K562 (cell line): ENCODE results near the gene DEFB113. TPM values are rescaled to one million over a fixed set of nuclear protein-coding genes. Genes with fewer than 3 reads are reported as not detected.

Experiments used
- ATAC-seq: fragments of 200-7000 bp; cut with Tn5 transposase; 3 replicates; pipeline ENCODE4 v1.9.1; 2020; ENCODE audit warnings: moderate library complexity
- BruUV-seq: library from RNA; stranded (reverse); fragments of 400-500 nt; replicated peaks from 2 replicates; lab custom pipeline; 2021; lab: Mats Ljungman, UMichigan
- CTCF ChIA-PET: fragments of 300-600 bp; formaldehyde crosslinking; extraction: SDS; loops from one replicate; lab custom pipeline; 2021; ENCODE audit warnings: low intra/inter-chr PET ratio; lab: Yijun Ruan, JAX
- POLR2A ChIA-PET: fragments of 300-600, 350-650 bp; sonication (Branson Sonifier 250); formaldehyde crosslinking; extraction: SDS; loops from one replicate; lab custom pipeline; 2021; ENCODE audit warnings: antibody characterized with exemption, inconsistent platforms; lab: Yijun Ruan, JAX
- DNase-seq, 4 experiments: peaks; one replicate each; pipeline versions ENCODE4 v3.0.0 to v3.0.0-alpha.2; 2011 to 2018; ENCODE audit warnings: low spot score in 3 of 4, mixed read lengths in 3 of 4; ENCODE audit errors: extremely low read depth in 1 of 4
- FAIRE-seq: peaks from 2 replicates; lab custom pipeline; 2011; peaks lifted over from hg19 to GRCh38; lab: Jason Lieb, UNC
- H2AFZ ChIP-seq: 2 replicates; pipeline ENCODE4 v1.6.0; 2011; ENCODE audit warnings: low read depth, low read length, control low read depth, inconsistent platforms
- H3K27ac ChIP-seq: fragments of 200-600 bp; 3 replicates; pipeline ENCODE4 v1.8.0; 2011; ENCODE audit warnings: low read depth, mild to moderate bottlenecking, control low read depth, inconsistent platforms, low read length, moderate library complexity, mixed read lengths; ENCODE audit errors: extremely low read depth
- H3K27me3 ChIP-seq, 2 experiments: fragments of 300-600 bp in 1 of 2; 2 replicates in 1 of 2; 3 replicates in 1 of 2; pipeline versions ENCODE4 v1.6.0 to v1.8.0; 2011; ENCODE audit warnings: inconsistent platforms in 2 of 2, low read length in 2 of 2, mild to moderate bottlenecking in 1 of 2, mixed read lengths in 1 of 2, moderate library complexity in 1 of 2; ENCODE audit not compliant: control insufficient read depth in 2 of 2, insufficient read depth in 2 of 2
- H3K36me3 ChIP-seq: fragments of 300-600 bp; 3 replicates; pipeline ENCODE4 v1.8.0; 2011; ENCODE audit warnings: mild to moderate bottlenecking, low read length, inconsistent platforms; ENCODE audit not compliant: control insufficient read depth, insufficient read depth
- H3K4me1 ChIP-seq, 2 experiments: fragments of 200-600 bp in 1 of 2; replicated peaks in 1 of 2; 2 replicates in 1 of 2; 3 replicates in 1 of 2; pipeline versions ENCODE4 v1.5.1 to v1.8.0; 2011; ENCODE audit warnings: inconsistent platforms in 2 of 2, low read length in 2 of 2, mild to moderate bottlenecking in 1 of 2, mixed read lengths in 1 of 2, moderate library complexity in 1 of 2; ENCODE audit not compliant: control insufficient read depth in 2 of 2, insufficient read depth in 2 of 2
- H3K4me2 ChIP-seq: 2 replicates; pipeline ENCODE4 v1.6.1; 2011; ENCODE audit warnings: low read length, control low read depth, inconsistent platforms, mixed read lengths; ENCODE audit not compliant: insufficient read depth
- H3K4me3 ChIP-seq: fragments of 200-600 bp; sonication (generic), shearing (Covaris generic); 2 replicates; pipeline ENCODE4 v1.5.1; 2016; ENCODE audit warnings: control low read depth, inconsistent platforms
- H3K79me2 ChIP-seq: fragments of 200-600 bp; 3 replicates; pipeline ENCODE4 v1.8.0; 2011; ENCODE audit warnings: low read length, inconsistent platforms; ENCODE audit not compliant: control insufficient read depth, insufficient read depth
- H3K9ac ChIP-seq, 2 experiments: 2 replicates each; pipeline versions ENCODE4 v1.6.0 to v1.6.1; 2011; ENCODE audit warnings: low read depth in 2 of 2, low read length in 2 of 2, control low read depth in 1 of 2, inconsistent platforms in 1 of 2, mild to moderate bottlenecking in 1 of 2, mixed read lengths in 1 of 2; ENCODE audit not compliant: insufficient read depth in 1 of 2
- H3K9me1 ChIP-seq: one replicate; pipeline ENCODE4 v1.6.0; 2011; ENCODE audit warnings: inconsistent platforms, mild to moderate bottlenecking, low read length, moderate library complexity; ENCODE audit not compliant: control insufficient read depth, insufficient read depth
- H3K9me3 ChIP-seq: replicated peaks from 2 replicates; pipeline ENCODE4 v1.5.1; 2011; ENCODE audit warnings: low read depth, low read length, inconsistent platforms; ENCODE audit not compliant: control insufficient read depth, insufficient read depth
- H4K20me1 ChIP-seq: replicated peaks from 2 replicates; pipeline ENCODE4 v1.6.1; 2011; ENCODE audit warnings: low read length, inconsistent platforms, mixed read lengths; ENCODE audit not compliant: control insufficient read depth, insufficient read depth
- BCOR ChIP-seq: fragments of 450-650 bp; IDR thresholded peaks from 2 replicates; pipeline ENCODE4 v1.6.1; 2016
- SMARCE1 ChIP-seq: fragments of 450-650 bp; IDR thresholded peaks from 2 replicates; pipeline ENCODE4 v1.7.1; 2016; ENCODE audit warnings: mild to moderate bottlenecking
- ZNF561 ChIP-seq: fragments of 450-650 bp; formaldehyde crosslinking; conservative IDR thresholded peaks from 2 replicates; pipeline ENCODE4 v1.4.0; 2020; ENCODE audit warnings: mild to moderate bottlenecking, moderate library complexity
- WGBS: fragments of 100-300 bp; shearing (Covaris generic); methylation state at CpG from one replicate; pipeline ENCODE4 v1.1.6; 2016; ENCODE audit warnings: low coverage, mixed read lengths; ENCODE audit not compliant: insufficient coverage; ENCODE audit errors: missing lambda C conversion rate; 5-methylcytosine and 5-hydroxymethylcytosine counted together
- in situ Hi-C: fragments of 300-500 bp; cut with MboI; formaldehyde crosslinking; loops from 4 replicates; pipeline ENCODE4 v1.15.0; 2018; ENCODE audit warnings: inconsistent platforms, mixed read lengths
- intact Hi-C: fragments of 100-400 bp; cut with micrococcal nuclease; formaldehyde crosslinking; loops from 2 replicates; pipeline ENCODE4 v1.14.2; 2022
- polyA plus RNA-seq, 8 experiments: library from polyadenylated mRNA; depleted of rRNA in 4 of 8; stranded (reverse) in 5 of 8; unstranded in 3 of 8; fragments of >200 nt; fragmentation: Nextera tagmentation in 2 of 8; fragmentation: Illumina TruSeq in 1 of 8; extraction: Ambion mirVana in 2 of 8; extraction: Trizol in 1 of 8; gene quantifications; 2 replicates each; pipeline versions ENCODE4 v1.2.1 to v1.2.3, GENCODE V29; 2011 to 2014; ENCODE audit warnings: inconsistent platforms in 1 of 8, missing spikeins in 1 of 8
- total RNA-seq, 7 experiments: library from RNA; depleted of rRNA in 6 of 7; stranded (reverse); fragments of >200 nt in 6 of 7; fragmentation: Illumina TruSeq in 2 of 7; extraction: Trizol in 2 of 7; gene quantifications; 2 replicates each; pipeline versions ENCODE4 v1.2.1 to v1.2.3, GENCODE V29; 2011 to 2021; ENCODE audit warnings: low replicate concordance in 1 of 7
- TF ChIP-seq, protein P1 (sequence below): fragments of 250-450 bp; sonication (Bioruptor Pico); IDR thresholded peaks from 2 replicates; pipeline ENCODE4 v1.9.0; 2021; ENCODE audit warnings: mild to moderate bottlenecking
- TF ChIP-seq, protein P2 (sequence below): sonication (generic); formaldehyde crosslinking; IDR thresholded peaks from 2 replicates; pipeline ENCODE4 v1.8.1; 2023; ENCODE audit warnings: missing genetic modification reagents, mild to moderate bottlenecking, borderline replicate concordance
- TF ChIP-seq, protein P3 (sequence below), 2 experiments: IDR thresholded peaks in 1 of 2; conservative IDR thresholded peaks in 1 of 2; 2 replicates each; pipeline ENCODE4 v1.6.1; 2016; ENCODE audit warnings: low read depth in 2 of 2, mild to moderate bottlenecking in 1 of 2, missing compliant biosample characterization in 1 of 2, missing genetic modification characterization in 1 of 2, moderate library complexity in 1 of 2
- TF ChIP-seq, protein P4 (sequence below): fragments of 450-650 bp; IDR thresholded peaks from one replicate; pipeline ENCODE4 v1.6.1; 2018; ENCODE audit warnings: mild to moderate bottlenecking, moderate library complexity; ENCODE audit not compliant: partially characterized antibody
- TF ChIP-seq, protein P5 (sequence below): sonication (generic); formaldehyde crosslinking; IDR thresholded peaks from 2 replicates; pipeline ENCODE4 v1.8.0; 2022; ENCODE audit warnings: mild to moderate bottlenecking, missing genetic modification reagents

DEFB113 gene
- total and polyA plus RNA-seq, 9 of the 15 experiments (the other 6 are each of a cell fraction or from before 2014, with no cell fraction given), result not detected

DNA sequence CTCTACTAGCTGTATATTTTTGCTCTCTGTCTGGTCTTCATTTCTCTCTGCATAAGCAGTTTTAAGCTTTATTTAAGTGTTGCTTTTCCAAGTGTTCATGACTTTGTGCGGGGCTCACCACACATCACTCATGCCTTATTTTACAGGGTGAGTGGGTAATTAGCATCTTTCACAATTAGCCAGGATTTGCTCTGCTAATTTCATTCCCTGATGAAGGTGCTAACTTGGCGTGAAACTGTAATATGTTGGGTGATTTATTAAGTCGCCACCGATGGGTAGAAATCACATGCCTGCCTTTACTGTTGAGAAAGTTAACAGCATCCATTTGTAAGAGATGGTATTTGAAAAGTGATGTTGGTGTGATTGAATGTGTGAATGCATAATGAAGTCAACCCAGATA, 50.2 kb downstream of the DEFB113 start (continued):
- TF ChIP-seq, protein P1, sequence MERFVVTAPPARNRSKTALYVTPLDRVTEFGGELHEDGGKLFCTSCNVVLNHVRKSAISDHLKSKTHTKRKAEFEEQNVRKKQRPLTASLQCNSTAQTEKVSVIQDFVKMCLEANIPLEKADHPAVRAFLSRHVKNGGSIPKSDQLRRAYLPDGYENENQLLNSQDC (CRISPR knock-in tag), result no peak
- no peak for TF ChIP-seq BCOR

DNA sequence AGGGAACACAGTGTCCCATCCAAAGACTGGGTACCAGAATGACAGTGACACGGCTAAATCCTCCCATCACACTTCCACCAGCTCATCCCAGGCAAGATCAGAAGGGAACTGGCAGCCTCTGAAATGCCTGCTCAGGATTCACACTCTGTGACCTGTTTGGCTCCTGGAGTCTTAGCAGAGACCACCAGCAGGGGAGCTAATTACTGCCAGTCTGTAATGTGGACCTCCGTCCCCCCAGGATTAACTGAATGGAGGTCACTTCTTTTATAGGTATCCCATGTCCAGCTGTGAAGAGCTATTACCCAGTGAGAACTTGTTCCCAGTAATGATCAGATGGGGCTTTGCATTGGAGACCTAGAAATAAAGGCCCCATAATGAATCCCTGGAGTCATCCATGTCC, 50.6 kb downstream of the DEFB113 start:
- WGBS, result 13% methylated on average over 2 of the region's 2 CpGs
- POLR2A ChIA-PET, result no interaction called here
- no TSS peak for BruUV-seq
- in situ Hi-C loops, result no loop called here
- Histone ChIP-seq H3K9ac (no peak overlapping the region), H2AFZ (no peak overlapping the region), H3K4me3 (no peak overlapping the region), H3K27ac (no peak overlapping the region), H3K27me3 (no peaks in the 10 kb centered on the region), H4K20me1 (no peaks in the 10 kb centered on the region), H3K4me2 (no peak overlapping the region), H3K36me3 (no peaks in the 10 kb centered on the region), H3K9me3 (no peaks in the 10 kb centered on the region), H3K79me2 (no peaks in the 10 kb centered on the region), H3K9me1 (no peaks in the 10 kb centered on the region), H3K4me1 (no peaks in the 10 kb centered on the region)
- CTCF ChIA-PET, result no interaction called here
- FAIRE-seq (no peak), ATAC-seq (peak; percentile 37; the same call in 2 of the 3 replicates), DNase-seq (no peak)
- intact Hi-C loops, result no loop called here
- TF ChIP-seq, protein P2, sequence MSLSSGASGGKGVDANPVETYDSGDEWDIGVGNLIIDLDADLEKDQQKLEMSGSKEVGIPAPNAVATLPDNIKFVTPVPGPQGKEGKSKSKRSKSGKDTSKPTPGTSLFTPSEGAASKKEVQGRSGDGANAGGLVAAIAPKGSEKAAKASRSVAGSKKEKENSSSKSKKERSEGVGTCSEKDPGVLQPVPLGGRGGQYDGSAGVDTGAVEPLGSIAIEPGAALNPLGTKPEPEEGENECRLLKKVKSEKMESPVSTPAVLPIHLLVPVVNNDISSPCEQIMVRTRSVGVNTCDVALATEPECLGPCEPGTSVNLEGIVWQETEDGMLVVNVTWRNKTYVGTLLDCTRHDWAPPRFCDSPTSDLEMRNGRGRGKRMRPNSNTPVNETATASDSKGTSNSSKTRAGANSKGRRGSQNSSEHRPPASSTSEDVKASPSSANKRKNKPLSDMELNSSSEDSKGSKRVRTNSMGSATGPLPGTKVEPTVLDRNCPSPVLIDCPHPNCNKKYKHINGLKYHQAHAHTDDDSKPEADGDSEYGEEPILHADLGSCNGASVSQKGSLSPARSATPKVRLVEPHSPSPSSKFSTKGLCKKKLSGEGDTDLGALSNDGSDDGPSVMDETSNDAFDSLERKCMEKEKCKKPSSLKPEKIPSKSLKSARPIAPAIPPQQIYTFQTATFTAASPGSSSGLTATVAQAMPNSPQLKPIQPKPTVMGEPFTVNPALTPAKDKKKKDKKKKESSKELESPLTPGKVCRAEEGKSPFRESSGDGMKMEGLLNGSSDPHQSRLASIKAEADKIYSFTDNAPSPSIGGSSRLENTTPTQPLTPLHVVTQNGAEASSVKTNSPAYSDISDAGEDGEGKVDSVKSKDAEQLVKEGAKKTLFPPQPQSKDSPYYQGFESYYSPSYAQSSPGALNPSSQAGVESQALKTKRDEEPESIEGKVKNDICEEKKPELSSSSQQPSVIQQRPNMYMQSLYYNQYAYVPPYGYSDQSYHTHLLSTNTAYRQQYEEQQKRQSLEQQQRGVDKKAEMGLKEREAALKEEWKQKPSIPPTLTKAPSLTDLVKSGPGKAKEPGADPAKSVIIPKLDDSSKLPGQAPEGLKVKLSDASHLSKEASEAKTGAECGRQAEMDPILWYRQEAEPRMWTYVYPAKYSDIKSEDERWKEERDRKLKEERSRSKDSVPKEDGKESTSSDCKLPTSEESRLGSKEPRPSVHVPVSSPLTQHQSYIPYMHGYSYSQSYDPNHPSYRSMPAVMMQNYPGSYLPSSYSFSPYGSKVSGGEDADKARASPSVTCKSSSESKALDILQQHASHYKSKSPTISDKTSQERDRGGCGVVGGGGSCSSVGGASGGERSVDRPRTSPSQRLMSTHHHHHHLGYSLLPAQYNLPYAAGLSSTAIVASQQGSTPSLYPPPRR (CRISPR knock-in tag), result no peak
- no peak for TF ChIP-seq ZNF561
- TF ChIP-seq, protein P3, sequence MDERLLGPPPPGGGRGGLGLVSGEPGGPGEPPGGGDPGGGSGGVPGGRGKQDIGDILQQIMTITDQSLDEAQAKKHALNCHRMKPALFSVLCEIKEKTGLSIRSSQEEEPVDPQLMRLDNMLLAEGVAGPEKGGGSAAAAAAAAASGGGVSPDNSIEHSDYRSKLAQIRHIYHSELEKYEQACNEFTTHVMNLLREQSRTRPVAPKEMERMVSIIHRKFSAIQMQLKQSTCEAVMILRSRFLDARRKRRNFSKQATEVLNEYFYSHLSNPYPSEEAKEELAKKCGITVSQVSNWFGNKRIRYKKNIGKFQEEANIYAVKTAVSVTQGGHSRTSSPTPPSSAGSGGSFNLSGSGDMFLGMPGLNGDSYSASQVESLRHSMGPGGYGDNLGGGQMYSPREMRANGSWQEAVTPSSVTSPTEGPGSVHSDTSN (CRISPR knock-in tag; IDR thresholded peaks at IDR 0.05; ENCODE audit: low read depth), result no peak
- TF ChIP-seq, protein P3 (tag; conservative IDR thresholded peaks at IDR 0.05; ENCODE audit: low read depth), result no peak
- TF ChIP-seq SMARCE1, result no peak
- TF ChIP-seq, protein P4, sequence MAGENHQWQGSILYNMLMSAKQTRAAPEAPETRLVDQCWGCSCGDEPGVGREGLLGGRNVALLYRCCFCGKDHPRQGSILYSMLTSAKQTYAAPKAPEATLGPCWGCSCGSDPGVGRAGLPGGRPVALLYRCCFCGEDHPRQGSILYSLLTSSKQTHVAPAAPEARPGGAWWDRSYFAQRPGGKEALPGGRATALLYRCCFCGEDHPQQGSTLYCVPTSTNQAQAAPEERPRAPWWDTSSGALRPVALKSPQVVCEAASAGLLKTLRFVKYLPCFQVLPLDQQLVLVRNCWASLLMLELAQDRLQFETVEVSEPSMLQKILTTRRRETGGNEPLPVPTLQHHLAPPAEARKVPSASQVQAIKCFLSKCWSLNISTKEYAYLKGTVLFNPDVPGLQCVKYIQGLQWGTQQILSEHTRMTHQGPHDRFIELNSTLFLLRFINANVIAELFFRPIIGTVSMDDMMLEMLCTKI, result no peak
- TF ChIP-seq, protein P5, sequence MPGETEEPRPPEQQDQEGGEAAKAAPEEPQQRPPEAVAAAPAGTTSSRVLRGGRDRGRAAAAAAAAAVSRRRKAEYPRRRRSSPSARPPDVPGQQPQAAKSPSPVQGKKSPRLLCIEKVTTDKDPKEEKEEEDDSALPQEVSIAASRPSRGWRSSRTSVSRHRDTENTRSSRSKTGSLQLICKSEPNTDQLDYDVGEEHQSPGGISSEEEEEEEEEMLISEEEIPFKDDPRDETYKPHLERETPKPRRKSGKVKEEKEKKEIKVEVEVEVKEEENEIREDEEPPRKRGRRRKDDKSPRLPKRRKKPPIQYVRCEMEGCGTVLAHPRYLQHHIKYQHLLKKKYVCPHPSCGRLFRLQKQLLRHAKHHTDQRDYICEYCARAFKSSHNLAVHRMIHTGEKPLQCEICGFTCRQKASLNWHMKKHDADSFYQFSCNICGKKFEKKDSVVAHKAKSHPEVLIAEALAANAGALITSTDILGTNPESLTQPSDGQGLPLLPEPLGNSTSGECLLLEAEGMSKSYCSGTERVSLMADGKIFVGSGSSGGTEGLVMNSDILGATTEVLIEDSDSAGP (CRISPR knock-in tag), result no peak
